Measurements from ENCODE around the gene GPD2.

DNA sequence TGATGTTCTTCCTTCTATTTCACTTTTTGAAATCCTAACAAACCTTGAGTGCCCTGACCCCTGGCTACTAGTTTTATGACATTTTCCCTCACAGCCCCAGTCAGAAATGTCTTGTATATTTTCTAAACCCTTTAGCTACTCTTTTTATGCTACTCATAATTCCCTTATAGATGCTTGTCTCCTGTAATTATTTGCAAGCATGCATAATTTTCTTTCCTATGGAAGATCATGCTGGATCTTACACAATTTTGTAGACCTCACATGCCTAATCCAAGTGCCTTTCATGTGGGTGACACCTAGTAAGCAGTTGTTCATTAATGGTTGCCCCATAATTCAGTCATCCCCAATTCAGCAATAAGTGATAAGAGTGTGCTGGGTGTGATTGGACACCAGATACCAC is 6.9 kb downstream of the GPD2 start:
- TF ChIP-seq, protein P1, sequence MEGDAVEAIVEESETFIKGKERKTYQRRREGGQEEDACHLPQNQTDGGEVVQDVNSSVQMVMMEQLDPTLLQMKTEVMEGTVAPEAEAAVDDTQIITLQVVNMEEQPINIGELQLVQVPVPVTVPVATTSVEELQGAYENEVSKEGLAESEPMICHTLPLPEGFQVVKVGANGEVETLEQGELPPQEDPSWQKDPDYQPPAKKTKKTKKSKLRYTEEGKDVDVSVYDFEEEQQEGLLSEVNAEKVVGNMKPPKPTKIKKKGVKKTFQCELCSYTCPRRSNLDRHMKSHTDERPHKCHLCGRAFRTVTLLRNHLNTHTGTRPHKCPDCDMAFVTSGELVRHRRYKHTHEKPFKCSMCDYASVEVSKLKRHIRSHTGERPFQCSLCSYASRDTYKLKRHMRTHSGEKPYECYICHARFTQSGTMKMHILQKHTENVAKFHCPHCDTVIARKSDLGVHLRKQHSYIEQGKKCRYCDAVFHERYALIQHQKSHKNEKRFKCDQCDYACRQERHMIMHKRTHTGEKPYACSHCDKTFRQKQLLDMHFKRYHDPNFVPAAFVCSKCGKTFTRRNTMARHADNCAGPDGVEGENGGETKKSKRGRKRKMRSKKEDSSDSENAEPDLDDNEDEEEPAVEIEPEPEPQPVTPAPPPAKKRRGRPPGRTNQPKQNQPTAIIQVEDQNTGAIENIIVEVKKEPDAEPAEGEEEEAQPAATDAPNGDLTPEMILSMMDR (IDR thresholded peaks at IDR 0.05; ENCODE audit: low read depth, low read length), result no peak
- no peak for TF ChIP-seq POLR2A (IDR thresholded peaks at IDR 0.05; ENCODE audit: extremely low read depth, insufficient read length)
- TF ChIP-seq, protein P2, sequence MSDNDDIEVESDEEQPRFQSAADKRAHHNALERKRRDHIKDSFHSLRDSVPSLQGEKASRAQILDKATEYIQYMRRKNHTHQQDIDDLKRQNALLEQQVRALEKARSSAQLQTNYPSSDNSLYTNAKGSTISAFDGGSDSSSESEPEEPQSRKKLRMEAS (IDR thresholded peaks at IDR 0.05; ENCODE audit: low read depth, low read length), result no peak
